ENCODE results near the gene SKI.

DNA sequence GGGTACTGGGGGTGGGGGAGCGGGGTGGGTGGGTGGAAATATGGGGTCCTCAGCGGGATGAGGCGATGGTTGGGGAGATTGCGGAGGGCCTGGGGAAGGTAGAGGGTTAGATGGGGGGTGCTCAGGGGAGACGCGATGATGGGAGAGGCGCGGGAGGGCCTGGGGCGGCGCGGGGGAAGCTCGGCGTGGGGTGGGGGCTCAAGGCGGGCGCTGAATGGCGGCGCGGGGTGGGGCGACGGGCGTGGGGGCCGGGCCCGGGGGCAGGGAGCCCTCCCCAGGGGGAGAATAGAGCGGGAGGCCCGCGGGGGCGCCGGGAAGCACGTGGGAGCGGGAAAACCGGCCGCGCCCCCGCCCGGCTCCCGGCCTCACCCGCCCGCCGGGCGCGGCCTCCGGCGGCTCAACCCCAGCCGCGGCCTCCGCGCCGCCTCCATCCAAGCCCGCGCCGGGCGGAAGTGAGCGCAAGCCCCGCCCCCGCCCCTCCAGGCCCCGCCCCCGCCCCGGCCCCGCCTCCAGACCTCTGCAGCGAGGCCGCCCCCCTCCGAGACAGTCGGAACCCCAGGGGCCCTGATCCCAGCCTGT lies 33.7 kb upstream of the SKI start, which contains the start of gene FAAP20:
- TF ChIP-seq EP300 (IDR thresholded peaks at IDR 0.05) (no peak), POLR2AphosphoS5 (IDR thresholded peaks at IDR 0.05) (no peak), POLR2A (IDR thresholded peaks at IDR 0.05) (peak; percentile 52 to 58)
- TF ChIP-seq, protein P1, sequence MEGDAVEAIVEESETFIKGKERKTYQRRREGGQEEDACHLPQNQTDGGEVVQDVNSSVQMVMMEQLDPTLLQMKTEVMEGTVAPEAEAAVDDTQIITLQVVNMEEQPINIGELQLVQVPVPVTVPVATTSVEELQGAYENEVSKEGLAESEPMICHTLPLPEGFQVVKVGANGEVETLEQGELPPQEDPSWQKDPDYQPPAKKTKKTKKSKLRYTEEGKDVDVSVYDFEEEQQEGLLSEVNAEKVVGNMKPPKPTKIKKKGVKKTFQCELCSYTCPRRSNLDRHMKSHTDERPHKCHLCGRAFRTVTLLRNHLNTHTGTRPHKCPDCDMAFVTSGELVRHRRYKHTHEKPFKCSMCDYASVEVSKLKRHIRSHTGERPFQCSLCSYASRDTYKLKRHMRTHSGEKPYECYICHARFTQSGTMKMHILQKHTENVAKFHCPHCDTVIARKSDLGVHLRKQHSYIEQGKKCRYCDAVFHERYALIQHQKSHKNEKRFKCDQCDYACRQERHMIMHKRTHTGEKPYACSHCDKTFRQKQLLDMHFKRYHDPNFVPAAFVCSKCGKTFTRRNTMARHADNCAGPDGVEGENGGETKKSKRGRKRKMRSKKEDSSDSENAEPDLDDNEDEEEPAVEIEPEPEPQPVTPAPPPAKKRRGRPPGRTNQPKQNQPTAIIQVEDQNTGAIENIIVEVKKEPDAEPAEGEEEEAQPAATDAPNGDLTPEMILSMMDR (IDR thresholded peaks at IDR 0.05) = no peak
